ENCODE measurements around the gene HMCN2.

- TF ChIP-seq POLR2AphosphoS5 (IDR thresholded peaks at IDR 0.05; ENCODE audit: borderline replicate concordance, low read depth, low read length): no peak
- TF ChIP-seq FOXP2 (optimal IDR thresholded peaks at IDR 0.05; ENCODE audit: control extremely low read depth, extremely low read length, insufficient read depth): no peak
Measured at GRCh38 chr9:130452835-130453234, 187.3 kb downstream of the HMCN2 start.
